ENCODE data around the gene KIAA0586.

The KIAA0586 gene

DNA sequence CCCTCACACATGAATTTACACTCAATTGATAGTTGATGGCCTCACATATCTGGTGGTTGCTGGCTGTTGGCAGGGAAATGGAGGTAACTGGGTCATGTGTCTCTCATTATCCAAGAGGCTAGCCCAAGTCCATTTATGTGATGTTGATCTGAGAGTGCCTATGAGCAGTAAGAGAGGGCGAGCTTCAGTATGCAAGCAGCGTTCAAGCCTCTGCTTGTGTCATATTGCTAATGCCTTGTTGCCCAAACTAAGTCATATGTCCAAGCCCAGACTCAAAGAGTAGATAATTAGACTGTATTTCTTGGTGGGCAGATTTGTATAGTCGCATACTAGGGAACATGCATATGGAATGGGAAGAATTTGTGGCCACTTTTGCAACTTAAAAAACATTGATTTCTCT is 126.4 kb downstream of the KIAA0586 start:
- no peaks in the 10 kb centered on the region for H3K4me1 ChIP-seq (ENCODE audit: insufficient read depth, low read length, poor library complexity, severe bottlenecking)
- no peaks in the 10 kb centered on the region; the same call in 1 of the 2 replicates for H3K36me3 ChIP-seq (ENCODE audit: insufficient read depth, low read length)
- no peak overlapping the region for H2AFZ ChIP-seq (ENCODE audit: low read length)
- no peaks in the 10 kb centered on the region for H3F3A ChIP-seq (ENCODE audit: low read depth)
- H3K27me3 ChIP-seq (ENCODE audit: insufficient read depth, low read length, poor library complexity, severe bottlenecking) = no peaks in the 10 kb centered on the region
- no peaks in the 10 kb centered on the region for H3K9me2 ChIP-seq (replicated peaks; ENCODE audit: low read depth, low read length)
- no peak overlapping the region for H3K4me3 ChIP-seq (ENCODE audit: low read length, poor library complexity, severe bottlenecking)
- H3K79me2 ChIP-seq (ENCODE audit: insufficient read depth, low read length) = no peaks in the 10 kb centered on the region
- H3K9me3 ChIP-seq (ENCODE audit: insufficient read depth, low read depth, low read length) = no peaks in the 10 kb centered on the region
- TF ChIP-seq CTCF (conservative IDR thresholded peaks at IDR 0.05; ENCODE audit: low read length) (no peak), EZH2phosphoT487 (IDR thresholded peaks at IDR 0.05; ENCODE audit: borderline replicate concordance) (no peak)
- no peak overlapping the region for H3K4me2 ChIP-seq (ENCODE audit: low read depth, low read length, poor library complexity, severe bottlenecking)
- H3K9ac ChIP-seq (ENCODE audit: low read depth, low read length, poor library complexity, severe bottlenecking) = no peak overlapping the region
- H4K20me1 ChIP-seq (ENCODE audit: insufficient read depth, low read length, poor library complexity, severe bottlenecking) = no peaks in the 10 kb centered on the region

GRCh38 chr14:58555647-58556046 is 128.1 kb downstream of the KIAA0586 start:
- no peak overlapping the region for H3K4me3 ChIP-seq (ENCODE audit: low read length, poor library complexity, severe bottlenecking)
- no peak overlapping the region for H3K4me2 ChIP-seq (ENCODE audit: low read depth, low read length, poor library complexity, severe bottlenecking)
- no peaks in the 10 kb centered on the region for H3F3A ChIP-seq (ENCODE audit: low read depth)
- no peaks in the 10 kb centered on the region for H4K20me1 ChIP-seq (ENCODE audit: insufficient read depth, low read length, poor library complexity, severe bottlenecking)
- no peaks in the 10 kb centered on the region for H3K9me3 ChIP-seq (ENCODE audit: insufficient read depth, low read depth, low read length)
- no peak overlapping the region for H2AFZ ChIP-seq (ENCODE audit: low read length)
- no peaks in the 10 kb centered on the region for H3K79me2 ChIP-seq (ENCODE audit: insufficient read depth, low read length)
- no peak for TF ChIP-seq CTCF (conservative IDR thresholded peaks at IDR 0.05; ENCODE audit: low read length)
- TF ChIP-seq EZH2phosphoT487 (IDR thresholded peaks at IDR 0.05; ENCODE audit: borderline replicate concordance) = no peak
- no peaks in the 10 kb centered on the region for H3K27me3 ChIP-seq (ENCODE audit: insufficient read depth, low read length, poor library complexity, severe bottlenecking)
- H3K9me2 ChIP-seq (replicated peaks; ENCODE audit: low read depth, low read length) = no peaks in the 10 kb centered on the region
- no peak overlapping the region for H3K9ac ChIP-seq (ENCODE audit: low read depth, low read length, poor library complexity, severe bottlenecking)
- no peaks in the 10 kb centered on the region for H3K4me1 ChIP-seq (ENCODE audit: insufficient read depth, low read length, poor library complexity, severe bottlenecking)
- no peaks in the 10 kb centered on the region for H3K36me3 ChIP-seq (ENCODE audit: insufficient read depth, low read length)

DNA sequence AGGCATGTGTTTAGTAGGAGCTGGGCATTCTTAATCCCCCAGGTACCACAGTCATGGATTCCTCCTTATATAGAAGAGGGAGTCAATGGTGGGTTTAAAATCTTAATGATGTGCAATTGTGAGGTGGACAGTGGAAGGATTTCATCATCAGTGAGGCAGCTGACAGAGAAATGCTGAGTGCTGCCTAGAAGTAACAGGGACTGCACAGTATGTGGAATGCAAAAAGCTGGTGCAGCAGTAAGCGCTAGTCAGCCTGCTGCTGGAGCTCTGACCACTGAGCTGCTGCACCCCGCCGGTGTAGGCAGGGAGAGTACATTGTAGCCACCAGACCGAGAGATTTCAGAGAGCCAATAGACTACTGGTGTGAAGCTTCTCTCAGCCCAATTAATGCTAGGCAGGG is 129.7 kb downstream of the KIAA0586 start:
- Histone ChIP-seq H3K4me1 (ENCODE audit: insufficient read depth, low read length, poor library complexity, severe bottlenecking) (no peaks in the 10 kb centered on the region), H3K36me3 (ENCODE audit: insufficient read depth, low read length) (no peaks in the 10 kb centered on the region), H3K27me3 (ENCODE audit: insufficient read depth, low read length, poor library complexity, severe bottlenecking) (no peaks in the 10 kb centered on the region), H3K4me2 (ENCODE audit: low read depth, low read length, poor library complexity, severe bottlenecking) (no peak overlapping the region), H3F3A (ENCODE audit: low read depth) (no peaks in the 10 kb centered on the region), H3K79me2 (ENCODE audit: insufficient read depth, low read length) (no peaks in the 10 kb centered on the region), H4K20me1 (ENCODE audit: insufficient read depth, low read length, poor library complexity, severe bottlenecking) (no peaks in the 10 kb centered on the region), H3K9me2 (replicated peaks; ENCODE audit: low read depth, low read length) (no peaks in the 10 kb centered on the region), H3K9me3 (ENCODE audit: insufficient read depth, low read depth, low read length) (no peaks in the 10 kb centered on the region), H2AFZ (ENCODE audit: low read length) (no peak overlapping the region), H3K4me3 (ENCODE audit: low read length, poor library complexity, severe bottlenecking) (no peak overlapping the region), H3K9ac (ENCODE audit: low read depth, low read length, poor library complexity, severe bottlenecking) (no peak overlapping the region)
- TF ChIP-seq EZH2phosphoT487 (IDR thresholded peaks at IDR 0.05; ENCODE audit: borderline replicate concordance) = no peak

- no peaks in the 10 kb centered on the region for H4K20me1 ChIP-seq (ENCODE audit: insufficient read depth, low read length, poor library complexity, severe bottlenecking)
- H3K9me3 ChIP-seq (ENCODE audit: insufficient read depth, low read depth, low read length) = no peaks in the 10 kb centered on the region
- H2AFZ ChIP-seq (ENCODE audit: low read length) = peak overlapping the region; percentile 83
- H3K4me2 ChIP-seq (ENCODE audit: low read depth, low read length, poor library complexity, severe bottlenecking) = peak overlapping the region; percentile 43
- peak overlapping the region; percentile 1 for H3K4me3 ChIP-seq (ENCODE audit: low read length, poor library complexity, severe bottlenecking)
- no peaks in the 10 kb centered on the region for H3F3A ChIP-seq (ENCODE audit: low read depth)
- H3K36me3 ChIP-seq (ENCODE audit: insufficient read depth, low read length) = no peaks in the 10 kb centered on the region
- H3K9me2 ChIP-seq (replicated peaks; ENCODE audit: low read depth, low read length) = no peaks in the 10 kb centered on the region
- no peak for TF ChIP-seq EZH2phosphoT487 (IDR thresholded peaks at IDR 0.05; ENCODE audit: borderline replicate concordance)
- no peak for TF ChIP-seq CTCF (conservative IDR thresholded peaks at IDR 0.05; ENCODE audit: low read length)
- no peaks in the 10 kb centered on the region for H3K79me2 ChIP-seq (ENCODE audit: insufficient read depth, low read length)
- H3K9ac ChIP-seq (ENCODE audit: low read depth, low read length, poor library complexity, severe bottlenecking) = peak overlapping the region; percentile 23
- H3K27me3 ChIP-seq (ENCODE audit: insufficient read depth, low read length, poor library complexity, severe bottlenecking) = no peaks in the 10 kb centered on the region
- no peaks in the 10 kb centered on the region for H3K4me1 ChIP-seq (ENCODE audit: insufficient read depth, low read length, poor library complexity, severe bottlenecking)
Measured at GRCh38 chr14:58560208-58560607, 132.7 kb downstream of the KIAA0586 start.

Measured in Loucy (cell line).